ENCODE measurements around the gene TRIM17. TPM values are rescaled to one million over a fixed set of nuclear protein-coding genes. Genes with fewer than 3 reads are reported as not detected.

The TRIM17 gene
- total RNA-seq, 2 experiments from 2014 or later = 0.73 to 0.96 TPM

GRCh38 chr1:228462560-228462959 lies 45.9 kb upstream of the TRIM17 start:
- Histone ChIP-seq H3K27me3 (ENCODE audit: control insufficient read depth in 1 of 2, insufficient read depth in 2 of 2, low read length in 2 of 2) (no peaks in the 10 kb centered on the region), H3K4me3 (ENCODE audit: low read length) (no peak overlapping the region), H3K9me3 (ENCODE audit: control insufficient read depth in 1 of 2, insufficient read depth in 1 of 2, low read length in 2 of 2) (peaks cover 0 to 3% of the 10 kb centered on the region in 2 experiments), H3K36me3 (ENCODE audit: insufficient read depth, low read length) (no peaks in the 10 kb centered on the region), H3K27ac (ENCODE audit: low read depth in 1 of 2, low read length in 2 of 2) (no peak overlapping the region), H3K4me1 (ENCODE audit: insufficient read depth, low read length) (peaks cover 52% of the 10 kb centered on the region)
- TF ChIP-seq CTCF (IDR thresholded peaks at IDR 0.05) = no peak
- H3K36me3 Mint-ChIP-seq (ENCODE audit: low read depth) = peaks cover 11% of the 10 kb centered on the region
- peaks cover 6% of the 10 kb centered on the region for H3K27me3 Mint-ChIP-seq
- H3K9me3 Mint-ChIP-seq = no peaks in the 10 kb centered on the region
- peaks cover 57% of the 10 kb centered on the region for H3K4me1 Mint-ChIP-seq (ENCODE audit: low read depth)
- intact Hi-C loops (cut with DNase I, micrococcal nuclease) = loop anchor here in 1 of 2 experiments (10.0 kb wide), 1 partner anchor 328 kb away; no protein-coding TSS in a partner anchor
- CTCF ChIA-PET = interaction anchor here (0.8 kb wide), 1 partner anchor 17 kb away, joined by 3 read pairs; no protein-coding TSS in a partner anchor
- ATAC-seq (ENCODE audit: poor library complexity) (no peak), DNase-seq (no peak)
- no peak overlapping the region for H3K27ac Mint-ChIP-seq
- H3K4me3 Mint-ChIP-seq = peak overlapping the region; percentile 88
- POLR2A ChIA-PET = no interaction called here

DNA sequence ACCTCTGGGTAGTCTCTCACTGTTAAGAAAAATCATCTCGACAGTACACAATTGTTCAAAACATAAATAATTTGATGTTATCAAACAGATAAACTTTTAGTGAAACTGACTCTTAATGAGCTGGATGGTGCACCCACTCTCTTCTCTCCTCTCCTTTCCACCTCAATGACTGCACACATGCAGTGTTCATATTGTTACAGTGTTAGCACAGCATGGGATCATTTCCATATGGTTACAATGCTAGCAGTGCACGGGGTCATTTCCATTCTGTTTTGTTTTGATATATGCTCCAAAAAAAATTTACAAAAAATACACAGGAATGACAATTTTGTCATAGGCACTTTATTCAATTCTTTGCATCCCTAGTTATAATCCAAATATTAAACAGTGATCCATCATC lies 44.2 kb upstream of the TRIM17 start:
- ATAC-seq (ENCODE audit: poor library complexity) = no peak
- no peaks in the 10 kb centered on the region for H3K36me3 ChIP-seq (ENCODE audit: insufficient read depth, low read length)
- Mint-ChIP-seq H3K27ac (no peak overlapping the region), H3K4me3 (peak overlapping the region; percentile 78), H3K36me3 (ENCODE audit: low read depth) (peaks cover 13% of the 10 kb centered on the region), H3K9me3 (no peaks in the 10 kb centered on the region), H3K4me1 (ENCODE audit: low read depth) (peaks cover 73% of the 10 kb centered on the region), H3K27me3 (peaks cover 5% of the 10 kb centered on the region)
- H3K4me3 ChIP-seq (ENCODE audit: low read length) = no peak overlapping the region
- ChIA-PET POLR2A (interaction anchor here (4.6 kb wide), 1 partner anchor 26 kb away, joined by 90 read pairs; the partner anchor contains the start of gene RNF187), CTCF (no interaction called here)
- no peak for TF ChIP-seq CTCF (IDR thresholded peaks at IDR 0.05)
- H3K4me1 ChIP-seq (ENCODE audit: insufficient read depth, low read length) = peaks cover 54% of the 10 kb centered on the region
- intact Hi-C loops (cut with DNase I, micrococcal nuclease) = loop anchor here in 1 of 2 experiments (10.0 kb wide), 1 partner anchor 326 kb away; no protein-coding TSS in a partner anchor
- H3K9me3 ChIP-seq (ENCODE audit: control insufficient read depth in 1 of 2, insufficient read depth in 1 of 2, low read length in 2 of 2) = peaks cover 0 to 3% of the 10 kb centered on the region in 2 experiments
- no peak overlapping the region for H3K27ac ChIP-seq (ENCODE audit: low read depth in 1 of 2, low read length in 2 of 2)
- no peak for DNase-seq
- no peaks in the 10 kb centered on the region for H3K27me3 ChIP-seq (ENCODE audit: control insufficient read depth in 1 of 2, insufficient read depth in 2 of 2, low read length in 2 of 2)

DNA sequence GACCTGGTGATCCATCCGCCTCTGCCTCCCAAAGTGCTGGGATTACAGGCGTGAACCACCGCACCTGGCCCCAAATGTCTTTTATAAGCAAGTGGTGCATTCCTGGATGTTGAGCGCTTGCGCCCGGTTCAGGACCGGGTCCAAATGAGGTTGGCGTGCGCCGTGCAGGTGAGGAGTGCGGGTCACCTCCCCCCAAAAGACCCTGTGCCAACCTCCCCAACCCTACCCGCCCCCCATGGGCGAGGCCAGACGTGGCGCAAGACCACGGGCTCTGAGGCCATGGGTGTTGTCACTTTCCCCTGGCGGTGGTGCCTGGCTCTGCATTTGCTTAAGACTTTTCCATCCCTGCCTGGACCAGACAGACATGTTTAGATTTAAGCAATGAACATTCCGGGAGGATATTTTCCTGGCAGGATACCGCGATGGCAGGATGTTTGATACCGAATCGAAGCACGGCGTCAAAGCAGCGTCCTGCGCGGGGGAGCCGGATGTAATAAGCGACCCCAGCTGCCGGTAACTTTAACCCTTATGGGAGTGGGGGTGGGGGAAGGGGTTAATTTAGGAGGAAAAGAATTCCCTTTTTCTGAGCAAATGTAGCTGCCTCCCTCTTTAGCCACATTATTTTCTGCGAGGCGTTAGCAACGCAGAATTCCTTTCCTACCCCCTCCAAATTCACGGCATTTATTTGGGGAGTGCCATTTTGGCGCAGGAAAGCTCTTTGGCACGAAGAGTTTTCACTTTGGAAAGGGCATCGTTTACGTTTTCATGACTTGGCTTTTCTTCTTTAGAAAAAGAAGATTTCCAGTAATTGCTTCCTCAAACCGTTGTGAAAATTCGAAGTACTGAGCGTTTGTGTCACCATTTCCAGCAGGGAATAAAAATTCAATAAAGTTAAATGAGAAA lies 42.7 kb upstream of the TRIM17 start:
- intact Hi-C loops (cut with DNase I, micrococcal nuclease) = loop anchor here (5.0 kb wide), 5 partner anchors 42 to 883 kb away; partner anchors contain the start of genes CCSAP (in 1 of the 2) and TRIM17 (in 1 of the 2)
- Histone ChIP-seq H3K4me1 (ENCODE audit: insufficient read depth, low read length) (peaks cover 45% of the 10 kb centered on the region), H3K36me3 (ENCODE audit: insufficient read depth, low read length) (no peaks in the 10 kb centered on the region), H3K27ac (ENCODE audit: low read depth in 1 of 2, low read length in 2 of 2) (peak overlapping the region; percentile 68 to 94), H3K4me3 (ENCODE audit: low read length) (peak overlapping the region; percentile 67), H3K27me3 (ENCODE audit: control insufficient read depth in 1 of 2, insufficient read depth in 2 of 2, low read length in 2 of 2) (no peaks in the 10 kb centered on the region), H3K9me3 (ENCODE audit: control insufficient read depth in 1 of 2, insufficient read depth in 1 of 2, low read length in 2 of 2) (peaks cover 0 to 3% of the 10 kb centered on the region in 2 experiments)
- ATAC-seq (ENCODE audit: poor library complexity) = no peak
- POLR2A ChIA-PET = interaction anchor here (0.6 to 4.6 kb wide), 14 partner anchors 9 to 672 kb away, joined by 3 to 90 read pairs (median 5); partner anchors contain the start of genes ARF1, GUK1, IBA57 and RNF187
- Mint-ChIP-seq H3K9me3 (no peaks in the 10 kb centered on the region), H3K27ac (peak overlapping the region; percentile 98), H3K4me3 (peak overlapping the region; percentile 95), H3K4me1 (ENCODE audit: low read depth) (peaks cover 64% of the 10 kb centered on the region), H3K36me3 (ENCODE audit: low read depth) (peaks cover 16% of the 10 kb centered on the region), H3K27me3 (peaks cover 5% of the 10 kb centered on the region)
- TF ChIP-seq CTCF (IDR thresholded peaks at IDR 0.05) = peak; percentile 64
- CTCF ChIA-PET = interaction anchor here (0.6 to 3.5 kb wide), 6 partner anchors 27 to 319 kb away, joined by 3 to 30 read pairs (median 4); partner anchors contain the start of gene RNF187
- DNase-seq = peak in 12 of 14 experiments; percentile 25 to 78 (median 42)

Measured in CD4-positive, alpha-beta T cell (primary cell).